HepG2 (cell line): ENCODE results near the gene PRSS27. TPM values are rescaled to one million over a fixed set of nuclear protein-coding genes. Genes with fewer than 3 reads are reported as not detected.
A peak's percentile ranks its signal among the peaks of the same experiment; 100 is the strongest.

Source experiments
- ATAC-seq: fragments of 200-7000 bp; cut with Tn5 transposase; 3 replicates; pipeline ENCODE4 v1.9.1; 2020; ENCODE audit warnings: mild to moderate bottlenecking, moderate library complexity
- BruUV-seq: library from RNA; stranded (reverse); fragments of 400-500 nt; replicated peaks from 2 replicates; lab custom pipeline; 2021; lab: Mats Ljungman, UMichigan
- CTCF ChIA-PET: fragments of 300-600 bp; formaldehyde crosslinking; extraction: SDS; loops from one replicate; lab custom pipeline; 2021; ENCODE audit warnings: low total read pairs, inconsistent platforms, low intra/inter-chr PET ratio; lab: Yijun Ruan, JAX
- POLR2A ChIA-PET: fragments of 350-600 bp; sonication (Branson Sonifier 250); formaldehyde crosslinking; loops from one replicate; lab custom pipeline; 2020; ENCODE audit warnings: antibody characterized with exemption, inconsistent platforms; lab: Yijun Ruan, JAX
- DNase-seq: peaks from one replicate; pipeline ENCODE4 v3.0.0-alpha.2; 2015; ENCODE audit warnings: low spot score
- FAIRE-seq: peaks from 3 replicates; lab custom pipeline; 2011; peaks lifted over from hg19 to GRCh38; lab: Jason Lieb, UNC
- H2AFZ ChIP-seq: one replicate; pipeline ENCODE4 v1.6.1; 2011; ENCODE audit warnings: low read length, inconsistent platforms
- H3K27ac ChIP-seq: fragments of 300-600 bp; 3 replicates; pipeline ENCODE4 v1.8.0; 2011; ENCODE audit warnings: mixed run types, mild to moderate bottlenecking, mixed read lengths, low read length, inconsistent platforms; ENCODE audit not compliant: insufficient read depth; ENCODE audit errors: extremely low read length
- H3K27me3 ChIP-seq, 2 experiments: fragments of 200-600 bp in 1 of 2; 2 replicates in 1 of 2; 3 replicates in 1 of 2; pipeline versions ENCODE4 v1.6.0 to v1.8.0; 2011; ENCODE audit warnings: low read length in 2 of 2, mild to moderate bottlenecking in 2 of 2, moderate library complexity in 2 of 2, inconsistent platforms in 1 of 2; ENCODE audit not compliant: insufficient read depth in 2 of 2, control insufficient read depth in 1 of 2
- H3K36me3 ChIP-seq, 2 experiments: fragments of 200-600 bp in 1 of 2; replicated peaks in 1 of 2; 2 replicates in 1 of 2; 3 replicates in 1 of 2; pipeline versions ENCODE4 v1.5.1 to v1.8.0; 2011; ENCODE audit warnings: low read length in 2 of 2, inconsistent platforms in 1 of 2; ENCODE audit not compliant: insufficient read depth in 2 of 2, control insufficient read depth in 1 of 2
- H3K4me1 ChIP-seq: 2 replicates; pipeline ENCODE4 v1.5.1; 2012; ENCODE audit warnings: low read length, inconsistent platforms; ENCODE audit not compliant: insufficient read depth
- H3K4me2 ChIP-seq: 2 replicates; pipeline ENCODE4 v1.6.0; 2011; ENCODE audit warnings: low read depth, low read length, inconsistent platforms
- H3K4me3 ChIP-seq, 3 experiments: fragments of 200-600 bp in 1 of 3; sonication (generic), shearing (Covaris generic) in 1 of 3; replicated peaks in 1 of 3; 2 replicates each; pipeline ENCODE4 v1.5.1; 2011 to 2016; ENCODE audit warnings: low read length in 3 of 3, inconsistent platforms in 2 of 3, low read depth in 2 of 3, mild to moderate bottlenecking in 2 of 3, control low read depth in 1 of 3, mixed read lengths in 1 of 3; ENCODE audit not compliant: insufficient read depth in 1 of 3
- H3K79me2 ChIP-seq: one replicate; pipeline ENCODE4 v1.6.1; 2011; ENCODE audit warnings: low read length, inconsistent platforms; ENCODE audit not compliant: insufficient read depth
- H3K9ac ChIP-seq: 2 replicates; pipeline ENCODE4 v1.6.0; 2011; ENCODE audit warnings: mild to moderate bottlenecking, low read depth, low read length, inconsistent platforms; ENCODE audit not compliant: insufficient read depth
- H3K9me3 ChIP-seq: 2 replicates; pipeline ENCODE4 v1.5.1; 2012; ENCODE audit warnings: mild to moderate bottlenecking, low read length
- H4K20me1 ChIP-seq: 2 replicates; pipeline ENCODE4 v1.6.0; 2011; ENCODE audit warnings: inconsistent platforms, mild to moderate bottlenecking, low read length, moderate library complexity; ENCODE audit not compliant: insufficient read depth
- AGO2 ChIP-seq: fragments of 200-400 bp; formaldehyde crosslinking; optimal IDR thresholded peaks from 2 replicates; pipeline ENCODE3; 2017; ENCODE audit warnings: mild to moderate bottlenecking, low read depth, low read length, moderate library complexity
- CCDC6 ChIP-seq: sonication (generic); formaldehyde crosslinking; IDR thresholded peaks from 2 replicates; pipeline ENCODE4 v1.8.1; 2022; ENCODE audit warnings: mild to moderate bottlenecking, missing genetic modification reagents, moderate library complexity
- CREBL2 ChIP-seq: sonication (generic); formaldehyde crosslinking; IDR thresholded peaks from 2 replicates; pipeline ENCODE4 v1.8.1; 2023; ENCODE audit warnings: missing genetic modification reagents, mild to moderate bottlenecking, borderline replicate concordance
- NR1H2 ChIP-seq: sonication (generic); formaldehyde crosslinking; IDR thresholded peaks from 2 replicates; pipeline ENCODE4 v1.8.1; 2022; ENCODE audit warnings: low read depth, missing genetic modification reagents, borderline replicate concordance
- POLR2A ChIP-seq, 2 experiments: IDR thresholded peaks; 2 replicates each; pipeline ENCODE4 v1.6.1; 2011; ENCODE audit warnings: low read depth in 2 of 2, low read length in 2 of 2, mild to moderate bottlenecking in 1 of 2, moderate library complexity in 1 of 2; ENCODE audit not compliant: insufficient read depth in 1 of 2
- RBFOX2 ChIP-seq: fragments of 200-400 bp; formaldehyde crosslinking; IDR thresholded peaks from 2 replicates; pipeline ENCODE4 v1.6.1; 2017; ENCODE audit warnings: low read depth, mild to moderate bottlenecking, low read length
- RBM22 ChIP-seq: fragments of 200-400 bp; formaldehyde crosslinking; optimal IDR thresholded peaks from 2 replicates; pipeline ENCODE3; 2017; ENCODE audit warnings: mild to moderate bottlenecking, low read length, moderate library complexity
- SP1 ChIP-seq, 2 experiments: fragments of 450-650 bp in 1 of 2; sonication (generic) in 1 of 2; formaldehyde crosslinking in 1 of 2; IDR thresholded peaks; 2 replicates each; pipeline versions ENCODE4 v1.4.0 to v1.6.1; 2016 to 2020; ENCODE audit warnings: missing genetic modification reagents in 1 of 2
- SP140L ChIP-seq: sonication (generic); formaldehyde crosslinking; IDR thresholded peaks from 2 replicates; pipeline ENCODE4 v1.4.0; 2020; ENCODE audit warnings: missing genetic modification reagents, borderline replicate concordance
- ZBTB26 ChIP-seq: IDR thresholded peaks from 2 replicates; pipeline ENCODE4 v1.6.1; 2016; ENCODE audit warnings: missing compliant biosample characterization, missing genetic modification reagents, borderline replicate concordance
- ZFP91 ChIP-seq: sonication (generic); formaldehyde crosslinking; IDR thresholded peaks from 2 replicates; pipeline ENCODE4 v1.9.0; 2022; ENCODE audit warnings: missing genetic modification reagents, mild to moderate bottlenecking, borderline replicate concordance
- WGBS: methylation state at CpG from one replicate; pipeline ENCODE4 v1.1.6; 2017; ENCODE audit warnings: low lambda C conversion rate; 5-methylcytosine and 5-hydroxymethylcytosine counted together
- in situ Hi-C: cut with HindIII; loops from 2 replicates; pipeline ENCODE4 v1.10.0; 2017; ENCODE audit warnings: low pct_unique_long_range_greater_than_20kb; ENCODE audit not compliant: extremely low pct_ligation_motif_present
- intact Hi-C: fragments of 100-400 bp; cut with micrococcal nuclease; formaldehyde crosslinking; loops from one replicate; pipeline ENCODE4 v1.10.0; 2022; ENCODE audit not compliant: unreplicated experiment
- polyA plus RNA-seq, 8 experiments: library from polyadenylated mRNA; depleted of rRNA in 3 of 8; stranded (reverse) in 7 of 8; unstranded in 1 of 8; fragments of >200 nt; fragmentation: Illumina TruSeq in 4 of 8; extraction: Trizol in 4 of 8; gene quantifications; 2 replicates each; pipeline versions ENCODE4 v1.2.1 to v1.2.3, GENCODE V29; 2011 to 2016; ENCODE audit warnings: low read depth in 4 of 8, missing spikeins in 1 of 8, mixed read lengths in 1 of 8; ENCODE audit not compliant: insufficient read depth in 1 of 8
- total RNA-seq, 5 experiments: library from RNA; depleted of rRNA; stranded (reverse); fragments of >200 nt; fragmentation: Illumina TruSeq; extraction: Trizol; gene quantifications; 2 replicates each; pipeline ENCODE4 v1.2.3, GENCODE V29; 2016; ENCODE audit warnings: low read depth in 1 of 5

The PRSS27 gene
- total and polyA plus RNA-seq, 2 of the 13 experiments (the other 11 are each of a cell fraction or from before 2014, with no cell fraction given), result 0.20 to 0.73 TPM

GRCh38 chr16:2769100-2769529, 49.1 kb upstream of the PRSS27 start:
- BruUV-seq, result no TSS peak
- DNase-seq, result no peak
- Histone ChIP-seq H2AFZ (no peak overlapping the region), H3K4me2 (no peak overlapping the region), H3K4me1 (no peaks in the 10 kb centered on the region), H3K36me3 (peaks cover 48 to 93% of the 10 kb centered on the region in 2 experiments), H3K9me3 (no peaks in the 10 kb centered on the region), H3K27ac (no peak overlapping the region), H3K9ac (no peak overlapping the region), H4K20me1 (peaks cover 7% of the 10 kb centered on the region; the same call in 1 of the 2 replicates), H3K4me3 (no peak overlapping the region), H3K79me2 (peaks cover 18% of the 10 kb centered on the region), H3K27me3 (no peaks in the 10 kb centered on the region)
- TF ChIP-seq CCDC6 (CRISPR knock-in tag) (no peak), SP140L (CRISPR knock-in tag) (no peak), RBM22 (peak; percentile 83), SP1 (IDR thresholded peaks at IDR 0.05) (no peak), SP1 (CRISPR knock-in tag; IDR thresholded peaks at IDR 0.05) (no peak), AGO2 (peak; percentile 61), RBFOX2 (peak; percentile 11; the same call in 1 of the 2 replicates)
- no peak for FAIRE-seq
- ATAC-seq, result no peak
- ChIA-PET CTCF (no interaction called here), POLR2A (interaction anchor here (1.5 kb wide), 1 partner anchor 8 kb away, joined by 3 read pairs; the partner anchor contains the start of gene ELOB)
- WGBS, result 95% methylated on average over 11 of the region's 11 CpGs
- in situ Hi-C loops (no loop called here), intact Hi-C loops (no loop called here)

- intact Hi-C loops, result no loop called here
- ChIA-PET POLR2A (interaction anchor here (1.5 kb wide), 1 partner anchor 9 kb away, joined by 3 read pairs; the partner anchor contains the start of gene ELOB), CTCF (no interaction called here)
- no peak for ATAC-seq
- no peaks in the 10 kb centered on the region for H3K9me3 ChIP-seq
- H3K4me2 ChIP-seq, result no peak overlapping the region
- H3K79me2 ChIP-seq, result peaks cover 16% of the 10 kb centered on the region
- in situ Hi-C loops, result no loop called here
- H3K27ac ChIP-seq, result no peak overlapping the region
- TF ChIP-seq NR1H2 (CRISPR knock-in tag) (no peak), ZBTB26 (CRISPR knock-in tag) (no peak), ZFP91 (CRISPR knock-in tag) (no peak), CREBL2 (CRISPR knock-in tag) (no peak), POLR2A (IDR thresholded peaks at IDR 0.05; ENCODE audit: insufficient read depth in 1 of 2, low read depth in 2 of 2, low read length in 2 of 2) (0 out of 4 replicates have a peak, but pooled peaks of 1 of the 2 experiments have one; percentile 15), RBFOX2 (peak; percentile 20; the same call in 1 of the 2 replicates)
- H3K27me3 ChIP-seq, result no peaks in the 10 kb centered on the region
- no TSS peak for BruUV-seq
- H2AFZ ChIP-seq, result no peak overlapping the region
- DNase-seq, result no peak
- H3K4me3 ChIP-seq, result no peak overlapping the region
- no peak for FAIRE-seq
- H3K4me1 ChIP-seq, result no peaks in the 10 kb centered on the region
- H3K36me3 ChIP-seq, result peaks cover 49 to 94% of the 10 kb centered on the region in 2 experiments
- 93% methylated on average over 16 of the region's 17 CpGs for WGBS
- H4K20me1 ChIP-seq, result peaks cover 10% of the 10 kb centered on the region
- no peak overlapping the region for H3K9ac ChIP-seq
Measured at GRCh38 chr16:2768403-2769089, 48.5 kb upstream of the PRSS27 start.
